ENCODE data around the gene DPF3.

- TF ChIP-seq GATA3 (IDR thresholded peaks at IDR 0.05; ENCODE audit: low read depth, low read length), result no peak
- TF ChIP-seq GATA2 (IDR thresholded peaks at IDR 0.05; ENCODE audit: low read depth, low read length), result no peak
Measured at GRCh38 chr14:72808564-72808963, 85.3 kb downstream of the DPF3 start.
